ENCODE measurements around the gene ADCYAP1.

The ADCYAP1 gene

GRCh38 chr18:905307-905947 is 756 bp downstream of the ADCYAP1 start:
- H3K4me1 Mint-ChIP-seq, result peaks cover 16 to 17% of the 10 kb centered on the region in 2 donors
- peaks cover 0 to 4% of the 10 kb centered on the region in 2 donors for H3K36me3 Mint-ChIP-seq
- H3K27me3 Mint-ChIP-seq, result peaks cover 58 to 89% of the 10 kb centered on the region in 2 donors
- H3K4me3 Mint-ChIP-seq, result no peak overlapping the region
- peaks cover 0 to 2% of the 10 kb centered on the region in 2 donors for H3K9me3 Mint-ChIP-seq
- H3K27ac Mint-ChIP-seq, result peak overlapping the region; percentile 31
- no peak for DNase-seq
- no peak for ATAC-seq (replicated peaks)

DNA sequence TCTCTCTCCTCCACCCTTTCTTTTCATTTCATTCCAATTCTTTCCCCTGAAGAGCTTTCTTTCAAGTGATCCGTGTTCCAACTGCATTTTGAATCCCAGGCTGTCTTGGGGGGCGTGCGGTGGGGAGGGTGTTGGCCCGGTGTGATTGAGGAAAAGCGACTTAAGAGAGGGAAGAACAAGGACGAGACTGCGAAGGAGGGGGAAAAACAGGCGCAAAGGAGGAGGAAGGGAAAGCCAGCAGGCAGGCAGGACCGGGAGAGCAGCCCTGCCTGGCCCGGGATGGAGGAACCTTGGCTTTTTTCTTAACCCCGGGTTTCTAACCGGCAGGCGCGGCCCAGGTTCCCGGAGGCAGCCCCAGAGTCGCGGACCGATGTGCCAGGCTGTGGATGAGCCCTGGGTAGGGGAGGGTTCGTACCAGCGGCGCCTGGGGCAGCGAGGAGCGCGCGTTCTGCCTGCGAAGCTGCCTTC is 1.3 kb downstream of the ADCYAP1 start:
- Mint-ChIP-seq H3K9me3 (peaks cover 0 to 2% of the 10 kb centered on the region in 2 donors), H3K4me3 (peak overlapping the region; percentile 44 to 51), H3K27ac (peak overlapping the region; percentile 88), H3K27me3 (peaks cover 63 to 89% of the 10 kb centered on the region in 2 donors), H3K36me3 (peaks cover 0 to 4% of the 10 kb centered on the region in 2 donors), H3K4me1 (peaks cover 16 to 17% of the 10 kb centered on the region in 2 donors)
- ATAC-seq (replicated peaks), result no peak
- no peak for DNase-seq

- H3K4me3 Mint-ChIP-seq, result peak overlapping the region; percentile 29 to 44
- peaks cover 62 to 85% of the 10 kb centered on the region in 2 donors for H3K27me3 Mint-ChIP-seq
- DNase-seq (no peak), ATAC-seq (replicated peaks) (no peak)
- H3K27ac Mint-ChIP-seq, result peak overlapping the region; percentile 88
- peaks cover 0 to 2% of the 10 kb centered on the region in 2 donors for H3K9me3 Mint-ChIP-seq
- H3K4me1 Mint-ChIP-seq, result peaks cover 16 to 17% of the 10 kb centered on the region in 2 donors
- peaks cover 0 to 4% of the 10 kb centered on the region in 2 donors for H3K36me3 Mint-ChIP-seq
These were observed 1.9 kb downstream of the ADCYAP1 start for GRCh38 chr18:906416-907114.

DNA sequence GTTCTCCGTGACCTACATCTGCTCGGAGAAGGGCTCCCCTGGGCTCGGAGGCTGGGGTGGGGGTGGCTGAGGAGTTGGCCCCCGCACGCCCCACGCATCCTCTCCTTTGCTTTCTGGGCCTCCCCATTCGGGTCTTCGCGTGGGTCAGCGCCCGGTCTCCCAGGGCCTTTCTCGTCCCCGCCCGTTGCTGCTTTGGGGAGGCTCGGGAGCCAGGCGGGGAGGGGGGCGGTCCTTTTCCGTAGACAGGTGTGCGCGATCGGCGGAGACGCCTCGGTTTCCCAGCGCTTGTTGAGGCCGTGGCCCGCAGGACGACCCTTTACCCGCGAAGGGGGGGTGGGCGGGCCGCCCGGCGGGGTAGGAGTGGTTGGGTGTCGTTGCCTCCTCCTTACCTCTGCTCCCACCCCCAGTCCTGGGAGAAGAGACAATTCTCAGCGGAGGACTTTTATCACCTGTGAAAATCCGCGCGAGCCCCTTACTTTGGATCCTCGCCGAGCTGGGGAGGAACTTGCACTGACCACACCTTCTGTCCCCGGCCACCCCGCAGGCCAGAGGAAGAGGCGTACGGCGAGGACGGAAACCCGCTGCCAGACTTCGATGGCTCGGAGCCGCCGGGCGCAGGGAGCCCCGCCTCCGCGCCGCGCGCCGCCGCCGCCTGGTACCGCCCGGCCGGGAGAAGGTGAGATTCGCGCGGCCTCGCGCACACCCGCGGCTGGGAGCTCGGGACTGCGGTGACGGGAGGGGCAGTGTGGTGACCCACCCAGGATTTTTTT is 2.6 kb downstream of the ADCYAP1 start:
- DNase-seq (no peak), ATAC-seq (replicated peaks) (no peak)
- Mint-ChIP-seq H3K9me3 (peaks cover 0 to 2% of the 10 kb centered on the region in 2 donors), H3K36me3 (peaks cover 0 to 4% of the 10 kb centered on the region in 2 donors), H3K4me3 (peak overlapping the region; percentile 66 to 74), H3K27me3 (peaks cover 57 to 79% of the 10 kb centered on the region in 2 donors), H3K27ac (peak overlapping the region; percentile 77), H3K4me1 (peaks cover 16 to 17% of the 10 kb centered on the region in 2 donors)

- Mint-ChIP-seq H3K36me3 (peaks cover 0 to 4% of the 10 kb centered on the region in 2 donors), H3K9me3 (peaks cover 0 to 2% of the 10 kb centered on the region in 2 donors), H3K4me1 (peaks cover 16 to 17% of the 10 kb centered on the region in 2 donors), H3K4me3 (peak overlapping the region; percentile 66 to 74), H3K27ac (peak overlapping the region; percentile 77), H3K27me3 (peaks cover 53 to 71% of the 10 kb centered on the region in 2 donors)
- no peak for ATAC-seq (replicated peaks)
- no peak for DNase-seq
These were observed 3.5 kb downstream of the ADCYAP1 start for GRCh38 chr18:907885-908757.

DNA sequence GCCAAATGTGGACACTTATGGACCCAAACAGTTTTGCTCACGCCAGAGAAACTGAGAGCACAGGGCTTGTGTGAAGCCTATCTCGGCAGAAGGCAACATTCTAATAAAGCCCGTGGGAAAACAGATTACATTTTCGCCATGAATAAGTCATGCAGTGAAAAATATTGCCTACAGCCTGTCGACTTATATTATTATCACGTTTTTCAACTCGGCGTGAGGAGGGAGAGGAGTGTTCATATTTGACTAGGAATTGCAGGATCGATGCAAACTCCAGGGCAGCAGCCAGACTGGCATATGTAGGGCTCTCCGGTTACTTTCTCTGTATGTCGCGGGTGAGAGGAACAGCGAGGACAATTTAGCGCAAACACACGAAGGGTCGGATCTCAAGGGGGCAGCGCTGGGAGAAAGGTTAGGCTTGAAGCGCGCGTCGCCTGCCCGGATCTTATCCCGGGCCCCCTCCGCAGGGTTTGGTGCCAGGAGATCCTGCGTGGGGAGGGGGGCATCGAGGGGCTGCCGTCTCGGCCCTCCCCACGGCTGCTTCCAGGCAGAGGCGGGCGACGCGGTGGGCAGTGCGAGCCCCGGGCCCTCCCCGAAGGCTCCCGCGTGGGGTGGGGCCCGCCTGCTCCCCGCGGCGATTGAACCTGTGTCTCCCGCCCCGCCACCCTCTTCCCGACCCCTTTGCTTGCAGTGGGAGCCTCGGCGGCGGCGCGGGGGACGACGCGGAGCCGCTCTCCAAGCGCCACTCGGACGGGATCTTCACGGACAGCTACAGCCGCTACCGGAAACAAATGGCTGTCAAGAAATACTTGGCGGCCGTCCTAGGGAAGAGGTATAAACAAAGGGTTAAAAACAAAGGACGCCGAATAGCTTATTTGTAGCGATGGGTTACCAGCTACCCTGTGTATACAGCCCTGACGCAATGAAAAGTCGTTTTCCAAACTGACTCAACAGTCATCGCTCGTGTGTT is 4.4 kb downstream of the ADCYAP1 start:
- ATAC-seq (replicated peaks) (no peak), DNase-seq (no peak)
- Mint-ChIP-seq H3K9me3 (no peaks in the 10 kb centered on the region), H3K4me1 (peaks cover 16 to 17% of the 10 kb centered on the region in 2 donors), H3K27ac (no peak overlapping the region), H3K27me3 (peaks cover 45 to 70% of the 10 kb centered on the region in 2 donors), H3K4me3 (peak overlapping the region; percentile 47 to 74), H3K36me3 (peaks cover 0 to 4% of the 10 kb centered on the region in 2 donors)

- ATAC-seq (replicated peaks), result no peak
These were observed 5.6 kb downstream of the ADCYAP1 start for GRCh38 chr18:910247-910646.

GRCh38 chr18:911025-911424 is 6.4 kb downstream of the ADCYAP1 start:
- Mint-ChIP-seq H3K27me3 (peaks cover 37 to 64% of the 10 kb centered on the region in 2 donors), H3K27ac (no peak overlapping the region), H3K4me3 (no peak overlapping the region), H3K9me3 (no peaks in the 10 kb centered on the region), H3K4me1 (peaks cover 8 to 13% of the 10 kb centered on the region in 2 donors), H3K36me3 (no peaks in the 10 kb centered on the region)
- ATAC-seq (replicated peaks), result no peak
- no peak for DNase-seq

More at GRCh38 chr18:910247-910646, 5.6 kb downstream of the ADCYAP1 start:
- H3K27ac Mint-ChIP-seq, result no peak overlapping the region
- H3K36me3 Mint-ChIP-seq, result no peaks in the 10 kb centered on the region
- H3K9me3 Mint-ChIP-seq, result no peaks in the 10 kb centered on the region
- DNase-seq, result no peak
- H3K27me3 Mint-ChIP-seq, result peaks cover 39 to 68% of the 10 kb centered on the region in 2 donors
- H3K4me3 Mint-ChIP-seq, result no peak overlapping the region
- peaks cover 10 to 17% of the 10 kb centered on the region in 2 donors for H3K4me1 Mint-ChIP-seq

GRCh38 chr18:911486-911885 is 6.8 kb downstream of the ADCYAP1 start:
- Mint-ChIP-seq H3K4me1 (peaks cover 6 to 8% of the 10 kb centered on the region in 2 donors), H3K36me3 (no peaks in the 10 kb centered on the region), H3K27ac (no peak overlapping the region), H3K4me3 (no peak overlapping the region), H3K9me3 (no peaks in the 10 kb centered on the region), H3K27me3 (peaks cover 33 to 60% of the 10 kb centered on the region in 2 donors)
- no peak for DNase-seq
- ATAC-seq (replicated peaks), result no peak

- ATAC-seq (replicated peaks) (no peak), DNase-seq (no peak)
- no peak overlapping the region for H3K27ac Mint-ChIP-seq
- H3K36me3 Mint-ChIP-seq, result no peaks in the 10 kb centered on the region
- peaks cover 14 to 33% of the 10 kb centered on the region in 2 donors for H3K27me3 Mint-ChIP-seq
- H3K4me3 Mint-ChIP-seq, result no peak overlapping the region
- peaks cover 0 to 3% of the 10 kb centered on the region in 2 donors for H3K9me3 Mint-ChIP-seq
- H3K4me1 Mint-ChIP-seq, result no peaks in the 10 kb centered on the region
These were observed 11.9 kb downstream of the ADCYAP1 start for GRCh38 chr18:916562-916961.

DNA sequence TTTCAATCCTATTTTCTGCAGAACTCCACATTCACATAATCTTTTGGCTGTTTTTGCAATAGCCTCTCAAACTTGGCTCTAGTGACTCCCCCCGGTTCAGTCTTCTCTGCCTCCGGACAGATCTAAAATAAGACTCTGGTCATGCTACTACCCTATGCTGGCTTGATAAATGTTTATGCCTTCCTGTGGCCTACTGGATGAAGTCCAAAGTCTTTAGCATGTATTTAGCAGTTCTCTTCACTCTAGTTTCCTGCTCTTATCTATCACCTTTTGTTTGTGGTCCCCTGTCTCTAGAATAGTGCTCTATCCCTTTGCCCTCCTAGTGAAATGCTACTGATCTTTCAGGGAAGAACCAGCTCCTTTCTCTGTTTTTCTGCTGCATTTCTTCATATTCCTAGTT is 14.4 kb downstream of the ADCYAP1 start:
- Mint-ChIP-seq H3K27me3 (peaks cover 16 to 37% of the 10 kb centered on the region in 2 donors), H3K4me1 (no peaks in the 10 kb centered on the region), H3K27ac (no peak overlapping the region), H3K9me3 (peaks cover 0 to 6% of the 10 kb centered on the region in 2 donors), H3K4me3 (no peak overlapping the region), H3K36me3 (no peaks in the 10 kb centered on the region)
- DNase-seq (no peak), ATAC-seq (replicated peaks) (no peak)

- H3K4me1 Mint-ChIP-seq, result no peaks in the 10 kb centered on the region
- peaks cover 0 to 5% of the 10 kb centered on the region in 2 donors for H3K9me3 Mint-ChIP-seq
- no peaks in the 10 kb centered on the region for H3K36me3 Mint-ChIP-seq
- peaks cover 12 to 40% of the 10 kb centered on the region in 2 donors for H3K27me3 Mint-ChIP-seq
- DNase-seq, result no peak
- no peak overlapping the region for H3K27ac Mint-ChIP-seq
- H3K4me3 Mint-ChIP-seq, result no peak overlapping the region
- ATAC-seq (replicated peaks), result no peak
These were observed 18.6 kb downstream of the ADCYAP1 start for GRCh38 chr18:923144-923866.
